Amniotic stem cell (primary cell): ENCODE results near the gene COX8A.

Experiments
- DNase-seq: peaks from one replicate; lab custom pipeline; 2025; lab: John Stamatoyannopoulos, UW

Gene COX8A

GRCh38 chr11:64021757-64022093, 47.3 kb downstream of the COX8A start:
- no peak for DNase-seq

DNA sequence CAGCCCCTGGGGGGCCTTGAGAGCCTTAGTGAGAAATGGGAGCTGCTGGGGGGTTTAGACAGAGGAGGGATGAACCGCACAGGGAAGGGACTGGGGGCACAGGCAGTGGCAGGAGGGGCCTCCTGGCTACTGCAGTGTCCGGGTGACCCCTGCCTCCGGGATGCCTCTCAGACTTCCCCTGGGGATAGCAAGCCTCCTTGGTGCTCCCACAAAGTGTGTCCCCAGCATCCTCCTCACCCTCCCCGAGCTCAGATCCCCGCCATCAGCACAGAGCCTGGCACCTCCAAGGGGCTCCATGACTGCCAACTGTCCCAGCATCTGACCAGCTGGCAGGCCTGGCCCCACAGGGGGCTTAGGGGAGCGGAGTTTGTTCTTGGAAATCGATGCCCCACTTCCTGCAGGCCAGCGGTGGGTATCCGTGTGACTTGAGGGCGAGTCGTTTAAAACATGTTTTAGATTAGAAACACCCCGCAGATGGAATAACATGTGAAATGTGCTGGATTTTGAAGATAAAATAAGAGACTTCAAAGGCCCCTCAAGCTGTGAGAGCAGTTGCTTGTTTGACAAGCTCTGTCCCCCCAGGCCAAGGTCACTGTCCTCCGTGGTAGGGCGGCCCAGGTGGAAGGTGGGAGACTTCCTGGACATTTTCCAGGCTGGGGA, 47.8 kb downstream of the COX8A start:
- no peak for DNase-seq

GRCh38 chr11:64023712-64024710, 49.6 kb downstream of the COX8A start:
- no peak for DNase-seq

DNA sequence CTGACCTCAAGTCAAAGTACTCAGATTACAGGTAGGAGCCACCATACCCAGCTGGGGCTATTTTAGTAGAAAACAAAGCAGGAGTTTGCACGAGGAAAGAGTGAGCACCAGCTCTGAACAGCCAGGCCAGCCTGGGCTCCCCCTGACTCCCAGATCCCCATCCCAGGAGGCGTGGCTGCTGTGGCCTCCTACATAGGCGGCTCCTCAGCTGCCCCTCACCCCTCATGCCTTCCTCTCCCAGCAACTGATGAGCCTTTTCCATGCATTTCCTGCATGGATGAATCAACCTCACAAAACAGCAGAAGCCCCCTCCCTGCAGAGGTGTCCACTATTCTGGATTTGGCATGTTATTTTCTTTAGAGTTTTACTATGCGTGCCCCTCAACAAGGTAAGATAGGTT, 50.8 kb downstream of the COX8A start:
- DNase-seq = no peak
